Stimulated activated CD8-positive, alpha-beta memory T cell treated with anti-CD3 and anti-CD28 coated beads, Interleukin-12 subunit alpha, Interleukin-12 subunit beta, amount 100 ng/mL, for 24 hours (primary cell): ENCODE results near the gene PCYT2.

ENCODE experiments used
- DNase-seq: peaks from one replicate; pipeline ENCODE4 v3.0.0-alpha.2; 2020; ENCODE audit errors: extremely low read depth

The PCYT2 gene

DNA sequence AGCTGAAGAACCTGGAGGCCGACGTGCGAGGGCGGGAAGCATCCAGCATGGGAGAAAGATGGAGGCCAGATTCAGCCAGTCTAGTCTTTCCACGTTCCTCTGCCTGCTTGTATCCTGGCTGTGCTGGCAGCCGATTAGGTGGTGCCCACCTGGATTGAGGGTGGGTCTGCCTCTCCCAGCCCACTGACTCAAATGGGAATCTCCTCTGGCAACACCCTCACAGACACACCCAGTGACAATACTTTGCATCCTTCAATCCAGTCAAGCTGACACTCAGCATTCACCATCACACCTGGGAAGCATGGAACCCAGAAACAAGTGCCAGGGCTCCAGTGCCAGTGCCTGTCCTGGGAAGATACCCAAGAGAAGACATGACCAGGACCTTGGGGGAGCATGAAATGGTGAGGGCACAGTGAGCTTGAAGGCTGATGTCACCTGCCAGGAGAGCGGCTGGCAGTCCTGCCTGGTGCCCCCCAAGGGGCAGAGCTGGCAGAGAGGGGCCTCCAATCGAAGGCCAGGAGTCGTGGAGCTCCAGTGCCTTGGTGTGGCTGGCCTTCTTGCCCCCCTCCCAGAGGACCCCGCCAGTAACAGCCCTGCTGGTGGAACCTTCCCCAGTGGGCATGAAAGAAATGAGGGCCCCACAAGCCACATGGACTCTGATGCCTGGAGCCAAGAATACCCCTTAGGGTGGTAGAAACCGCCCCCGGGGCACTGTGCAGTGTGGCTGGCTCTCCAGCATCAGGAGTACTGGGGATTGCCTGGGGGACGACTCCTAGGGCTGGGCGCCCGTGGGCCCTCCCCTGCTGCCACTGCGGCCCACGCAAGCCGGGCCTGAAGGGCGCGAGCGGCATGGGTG is 9.8 kb downstream of the PCYT2 start:
- no peak for DNase-seq

GRCh38 chr17:81900181-81900820 is 10.9 kb downstream of the PCYT2 start:
- no peak for DNase-seq

GRCh38 chr17:81899514-81900166 is 11.6 kb downstream of the PCYT2 start:
- no peak for DNase-seq

DNA sequence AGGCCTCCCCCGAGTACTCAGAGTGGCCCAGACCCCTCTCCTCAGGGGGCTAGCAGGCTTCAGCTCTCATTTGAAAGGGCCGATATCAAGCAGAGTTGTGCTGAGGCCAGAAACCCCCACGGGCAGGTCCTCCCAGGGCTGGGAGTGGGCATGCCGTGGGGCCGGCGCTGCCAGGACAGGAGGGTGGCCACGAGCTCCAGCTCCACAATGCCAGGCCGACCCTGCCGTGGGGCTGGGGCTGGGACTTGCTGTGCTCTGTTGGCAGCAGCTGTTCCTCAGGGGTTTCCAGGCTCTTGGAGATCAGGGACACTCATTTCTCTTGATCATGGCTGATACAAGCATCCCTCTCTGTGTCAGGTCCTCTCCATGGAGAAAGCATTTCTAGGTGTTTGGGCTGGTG is 12.3 kb downstream of the PCYT2 start:
- no peak for DNase-seq

DNA sequence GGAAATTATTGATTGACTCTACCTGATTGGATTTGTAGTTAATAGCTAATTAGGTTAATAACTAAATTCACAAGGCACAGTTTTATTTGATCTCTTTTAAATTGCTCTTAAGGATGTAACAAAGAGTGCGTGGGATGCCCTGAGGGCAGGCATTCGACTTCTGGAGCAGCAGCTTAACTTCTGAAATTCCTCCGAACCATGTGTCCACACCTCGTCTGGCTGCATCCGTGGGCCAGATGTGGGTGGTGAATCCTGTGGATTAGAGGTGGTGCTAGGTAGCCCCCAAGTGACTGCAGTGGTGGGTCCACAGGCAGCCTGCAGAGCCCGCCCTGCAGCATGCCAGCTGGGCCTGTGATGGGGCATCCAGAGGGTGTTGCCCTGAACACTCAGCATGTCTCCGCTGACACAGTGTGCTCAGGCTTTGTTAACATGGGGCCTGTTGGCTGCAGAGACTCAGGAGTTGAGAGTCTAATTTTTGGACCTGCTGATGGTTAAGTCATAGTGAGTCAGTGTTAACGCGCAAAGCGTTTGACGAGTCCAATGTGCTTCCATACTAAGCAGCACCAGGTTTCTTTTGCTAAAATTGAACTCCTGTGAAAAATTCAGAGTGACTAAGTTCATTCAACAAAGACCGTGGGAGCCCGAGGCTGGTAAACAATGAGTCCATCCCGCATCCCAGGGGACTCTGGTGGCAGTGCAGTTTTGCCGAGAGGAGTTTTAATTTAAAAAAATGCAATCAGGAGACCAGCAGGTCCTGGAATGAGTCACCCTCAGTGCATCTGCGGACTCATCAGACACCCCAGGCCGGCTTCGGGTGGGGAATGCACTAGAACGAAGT is 13.0 kb downstream of the PCYT2 start:
- no peak for DNase-seq

DNA sequence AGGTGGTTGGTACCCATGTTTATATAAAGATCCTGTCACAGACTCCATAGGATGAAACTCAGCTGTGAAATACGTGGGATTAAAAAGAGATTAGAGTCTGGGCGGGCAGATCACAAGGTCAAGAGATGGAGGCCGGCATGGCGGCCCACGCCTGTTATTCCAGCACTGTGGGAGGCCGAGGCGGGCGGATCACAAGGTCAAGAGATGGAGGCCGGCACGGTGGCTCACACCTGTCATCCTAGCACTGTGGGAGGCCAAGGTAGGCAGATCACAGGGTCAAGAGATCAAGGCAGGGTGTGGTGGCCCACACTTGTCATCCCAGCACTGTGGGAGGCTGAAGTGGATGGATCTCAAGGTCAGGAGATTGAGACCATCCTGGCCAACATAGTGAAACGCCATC is 15.8 kb downstream of the PCYT2 start:
- no peak for DNase-seq

DNA sequence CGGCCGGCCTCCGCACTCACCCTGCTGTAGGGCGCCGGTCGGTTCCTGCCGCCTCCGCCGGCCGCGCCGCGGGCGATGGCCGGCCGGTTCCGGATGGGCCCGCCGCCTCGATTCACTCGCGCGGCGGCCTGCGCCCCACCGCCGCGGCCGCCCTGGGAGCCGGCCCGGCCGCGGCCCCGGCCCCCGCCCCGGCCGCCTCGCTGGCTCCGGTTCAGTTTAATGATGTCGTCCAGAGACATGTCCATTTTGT is 20.0 kb downstream of the PCYT2 start:
- DNase-seq, result no peak

DNA sequence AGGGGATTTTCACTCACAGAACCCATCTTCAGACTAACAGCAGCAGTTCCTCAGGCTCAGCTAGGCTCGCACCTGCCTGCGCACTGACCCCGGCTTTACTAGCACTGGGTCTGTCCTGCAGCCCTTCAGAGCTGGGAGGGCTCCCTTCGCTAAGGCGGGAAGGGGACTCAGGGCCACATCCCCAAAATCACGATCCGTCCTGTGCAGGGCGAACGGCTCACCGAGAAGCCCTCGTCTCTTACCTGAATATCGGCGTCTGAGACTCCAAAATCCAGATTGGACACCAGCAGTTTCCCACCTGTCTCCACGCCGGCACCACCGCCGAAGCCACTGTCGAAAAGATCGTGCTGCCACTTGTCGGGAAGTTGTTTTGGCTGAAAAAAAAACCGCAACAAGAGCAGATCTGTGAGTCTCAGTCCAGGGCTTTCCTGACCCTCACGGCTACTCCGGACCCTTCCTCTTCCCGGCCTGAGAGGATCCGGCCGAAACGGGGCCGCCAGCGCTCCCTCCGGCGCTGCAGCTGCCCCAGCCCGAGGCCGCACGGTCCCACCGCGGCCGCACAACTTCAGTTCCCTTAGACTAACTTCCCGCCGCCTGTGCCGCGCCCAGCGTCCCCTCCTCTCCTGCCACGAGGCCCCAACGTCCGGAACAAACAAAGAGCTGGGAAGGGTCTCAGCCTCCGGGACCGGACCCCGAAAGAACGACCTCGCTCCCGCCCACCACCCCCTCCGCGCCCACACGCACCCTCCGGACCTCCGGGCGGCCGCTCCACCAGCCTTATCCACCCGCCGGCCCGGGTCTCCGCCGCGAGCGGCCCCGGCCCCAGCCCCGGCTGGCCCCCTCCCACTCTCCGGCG is 20.5 kb downstream of the PCYT2 start:
- no peak for DNase-seq

GRCh38 chr17:81889602-81890001 is 21.6 kb downstream of the PCYT2 start:
- DNase-seq, result no peak

GRCh38 chr17:81888988-81889595 is 22.1 kb downstream of the PCYT2 start:
- no peak for DNase-seq

- DNase-seq, result no peak
Measured at GRCh38 chr17:81888105-81888987, 22.9 kb downstream of the PCYT2 start.

DNA sequence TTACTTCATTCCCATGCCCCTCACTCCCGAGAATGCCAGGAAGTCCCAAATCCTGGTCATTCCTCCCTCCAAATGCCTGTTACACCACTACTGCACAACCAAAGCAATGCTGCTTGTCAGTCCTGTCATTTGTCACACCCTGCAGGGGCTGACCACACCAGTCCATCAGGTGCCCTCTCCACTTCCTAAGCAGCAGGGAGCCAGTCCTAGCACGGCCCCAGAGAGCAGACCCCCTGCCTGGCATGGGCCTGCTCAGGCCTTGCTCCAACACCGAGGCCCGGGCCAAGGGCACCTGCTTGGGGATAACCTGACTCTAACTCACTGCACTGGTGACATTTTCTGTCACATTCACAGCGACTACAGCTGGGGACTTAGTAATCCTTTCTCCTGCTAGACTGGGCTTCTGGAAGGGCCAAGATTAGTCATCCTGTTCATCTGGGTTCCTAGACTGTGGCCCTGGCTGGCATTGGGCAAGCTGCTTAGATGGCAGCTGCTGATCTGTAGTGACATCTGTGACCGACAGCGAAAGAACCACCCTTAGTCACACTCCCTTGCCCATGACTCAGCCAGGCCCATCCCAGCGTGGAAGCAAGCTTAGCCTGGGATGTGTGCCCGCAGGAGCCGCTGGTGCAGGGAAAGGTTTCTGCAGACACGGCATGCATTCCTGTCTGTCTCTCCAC is 25.2 kb downstream of the PCYT2 start:
- DNase-seq, result no peak

- DNase-seq, result no peak
Measured at GRCh38 chr17:81885454-81885853, 25.7 kb downstream of the PCYT2 start.

DNA sequence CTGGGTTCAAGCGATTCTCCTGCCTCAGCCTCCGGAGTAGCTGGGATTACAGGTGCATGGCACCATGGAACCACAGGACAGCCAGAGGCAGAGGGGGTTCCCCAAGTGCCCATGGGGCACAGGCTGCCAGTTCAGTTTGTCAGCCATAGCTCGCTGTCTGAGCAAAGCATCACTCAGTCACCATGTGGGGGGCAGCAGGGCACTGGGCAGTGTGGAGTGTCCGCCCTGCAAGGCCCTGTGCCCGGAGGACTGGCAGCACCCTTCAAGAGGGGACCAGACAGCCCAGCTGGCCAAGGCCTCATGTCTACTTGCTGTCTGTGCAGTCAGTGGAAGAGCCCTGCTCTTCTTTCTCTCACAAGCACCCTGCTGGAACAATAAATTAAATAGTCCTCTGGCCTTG is 26.2 kb downstream of the PCYT2 start:
- DNase-seq, result no peak

DNA sequence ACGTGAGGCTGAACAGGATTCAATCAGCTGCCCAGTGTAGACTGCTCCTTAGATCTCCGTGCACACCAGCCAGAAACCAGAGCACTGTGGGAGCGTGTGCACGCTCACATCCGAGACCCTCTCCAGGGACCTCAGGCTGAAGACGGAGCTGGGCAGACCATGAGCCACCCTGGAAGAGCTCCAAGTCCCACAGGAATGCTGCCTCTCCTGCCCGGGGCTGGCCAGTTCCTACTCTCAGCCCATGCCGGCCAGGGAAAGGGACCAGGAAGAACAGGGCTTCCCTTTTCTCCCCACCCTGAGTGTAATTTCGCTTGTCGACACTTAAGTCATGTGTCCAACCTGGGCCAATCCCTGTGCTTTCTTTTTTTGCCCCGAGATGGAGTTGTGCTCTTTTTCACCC is 26.7 kb downstream of the PCYT2 start:
- DNase-seq, result no peak

DNA sequence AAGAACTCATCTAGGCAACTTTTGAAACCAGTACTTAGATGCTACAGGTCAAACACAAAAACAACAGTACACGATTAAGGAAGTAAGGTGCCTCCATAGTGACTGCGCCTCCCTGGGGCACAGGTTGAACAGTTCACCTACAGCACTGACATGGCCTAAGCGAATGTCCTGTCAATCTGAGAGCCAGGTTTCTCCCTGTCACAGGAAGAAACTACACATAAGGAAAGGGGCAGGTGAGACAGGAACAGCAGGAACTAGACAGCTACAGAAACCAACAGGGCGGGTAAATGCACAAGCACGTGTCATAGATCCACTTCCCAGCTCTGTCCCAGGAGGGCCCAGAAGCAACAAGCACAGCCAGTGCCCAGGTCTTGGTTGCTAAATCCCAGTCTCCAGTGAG is 32.1 kb downstream of the PCYT2 start:
- DNase-seq, result no peak

DNA sequence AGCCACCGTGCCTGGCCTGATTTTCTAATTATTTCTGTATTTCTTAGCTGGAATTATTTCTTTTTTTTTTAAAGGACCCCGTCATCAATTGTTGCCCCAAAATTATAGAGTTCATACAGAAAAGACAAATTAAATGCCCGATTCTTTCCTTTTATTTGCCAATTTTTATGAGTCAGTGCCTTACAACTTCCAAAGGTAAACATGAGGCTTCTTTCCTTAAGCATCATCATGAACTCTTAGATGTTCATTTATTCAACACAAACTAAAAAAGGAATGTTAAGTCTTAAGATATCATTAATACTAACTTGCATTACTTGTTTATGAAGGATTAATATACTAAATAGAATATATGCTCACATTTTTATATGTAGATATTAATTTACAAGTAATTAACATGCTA is 32.9 kb downstream of the PCYT2 start:
- no peak for DNase-seq

DNA sequence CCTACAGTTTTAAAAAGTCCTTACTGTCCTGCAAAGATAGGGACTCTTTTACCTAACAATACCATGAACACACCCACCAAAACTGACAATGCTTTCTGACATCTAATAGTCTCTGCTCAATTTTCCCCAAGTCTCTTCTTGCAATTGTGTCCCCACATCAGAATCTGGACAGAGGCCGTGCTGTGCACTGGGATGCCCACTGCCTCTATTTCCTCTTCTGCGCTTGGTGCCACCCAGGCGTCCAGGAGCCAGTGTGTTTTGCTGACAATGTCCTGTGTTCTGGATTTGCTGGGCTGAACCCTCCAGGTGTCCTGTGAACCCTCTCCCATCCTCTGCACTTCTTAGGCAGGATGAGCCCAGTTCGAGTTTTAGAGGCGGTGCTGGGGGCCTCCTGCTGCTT is 33.6 kb downstream of the PCYT2 start:
- DNase-seq, result no peak
